WTC11 (cell line): Measurements from ENCODE around the gene ATP11B. TPM values are rescaled to one million over a fixed set of nuclear protein-coding genes. Genes with fewer than 3 reads are reported as not detected.

ENCODE experiments used
- E2F1 ChIP-seq: sonication (generic); formaldehyde crosslinking; IDR thresholded peaks from 2 replicates; pipeline ENCODE4 v1.8.0; 2022; ENCODE audit warnings: mild to moderate bottlenecking, missing genetic modification reagents
- GABPB1 ChIP-seq: sonication (generic); formaldehyde crosslinking; IDR thresholded peaks from 2 replicates; pipeline ENCODE4 v1.8.1; 2023; ENCODE audit warnings: mild to moderate bottlenecking, missing genetic modification reagents
- NFATC4 ChIP-seq: fragments of 250-450 bp; sonication (Bioruptor Pico); IDR thresholded peaks from 2 replicates; pipeline ENCODE4 v1.9.0; 2021; ENCODE audit warnings: mild to moderate bottlenecking
- NFYB ChIP-seq: sonication (generic); formaldehyde crosslinking; conservative IDR thresholded peaks from 2 replicates; pipeline ENCODE4 v1.8.0; 2022; ENCODE audit warnings: low read depth, missing genetic modification reagents
- ZNF138 ChIP-seq: sonication (generic); formaldehyde crosslinking; conservative IDR thresholded peaks from 2 replicates; pipeline ENCODE4 v1.8.1; 2022; ENCODE audit warnings: mild to moderate bottlenecking, moderate library complexity, missing genetic modification reagents
- ZNF232 ChIP-seq: sonication (generic); formaldehyde crosslinking; IDR thresholded peaks from 2 replicates; pipeline ENCODE4 v1.8.0; 2022; ENCODE audit warnings: mild to moderate bottlenecking, missing genetic modification reagents
- ZNF281 ChIP-seq: sonication (generic); formaldehyde crosslinking; IDR thresholded peaks from 2 replicates; pipeline ENCODE4 v1.8.0; 2023; ENCODE audit warnings: mild to moderate bottlenecking, missing genetic modification reagents
- ZNF416 ChIP-seq: fragments of 250-450 bp; sonication (Bioruptor Pico); IDR thresholded peaks from 2 replicates; pipeline ENCODE4 v1.9.0; 2021; ENCODE audit warnings: mild to moderate bottlenecking, inconsistent platforms
- ZSCAN18 ChIP-seq: fragments of 250-450 bp; sonication (Bioruptor Pico); IDR thresholded peaks from 2 replicates; pipeline ENCODE4 v2.1.2; 2022; ENCODE audit warnings: mild to moderate bottlenecking, moderate library complexity
- total RNA-seq: library from RNA; stranded (reverse); gene quantifications from 3 replicates; pipeline ENCODE4 v1.2.3, GENCODE V29; 2021

ATP11B gene
- total RNA-seq, 1 experiment from 2014 or later, result 25.7 TPM

GRCh38 chr3:182970811-182971418 is 177.6 kb downstream of the ATP11B start (continued):
- TF ChIP-seq E2F1 (CRISPR knock-in tag) (no peak), GABPB1 (CRISPR knock-in tag) (no peak), ZNF232 (CRISPR knock-in tag) (no peak), NFYB (CRISPR knock-in tag) (no peak), ZNF138 (no peak), NFATC4 (CRISPR knock-in tag) (no peak), ZNF281 (no peak), ZSCAN18 (no peak), ZNF416 (CRISPR knock-in tag) (no peak)

Other genes starting within 250 kb of the ATP11B start
- 50.4 to 64.5 TPM (median 56.3 TPM) in 3 replicates for gene DCUN1D1, start 187.0 kb downstream of the ATP11B start, total RNA-seq